Endodermal cell (in vitro differentiated cells): Measurements from ENCODE around the gene MICAL3. TPM values are rescaled to one million over a fixed set of nuclear protein-coding genes. Genes with fewer than 3 reads are reported as not detected.

ENCODE experiments used
- DNase-seq: peaks from one replicate; pipeline ENCODE4 v3.0.0-alpha.2; 2017
- H3K27ac ChIP-seq: 2 replicates; pipeline ENCODE4 v1.5.1; 2013; ENCODE audit warnings: mild to moderate bottlenecking, low read depth, low read length, moderate library complexity
- H3K27me3 ChIP-seq: 2 replicates; pipeline ENCODE4 v1.6.1; 2013; ENCODE audit warnings: mild to moderate bottlenecking, low read length, moderate library complexity; ENCODE audit not compliant: insufficient read depth, control insufficient read depth, poor library complexity, severe bottlenecking
- H3K36me3 ChIP-seq: 2 replicates; pipeline ENCODE4 v1.7.0; 2013; ENCODE audit warnings: mild to moderate bottlenecking, low read length, moderate library complexity; ENCODE audit not compliant: control insufficient read depth, insufficient read depth
- H3K4me1 ChIP-seq: one replicate; pipeline ENCODE4 v1.7.0; 2013; ENCODE audit warnings: low read length; ENCODE audit not compliant: control insufficient read depth, insufficient read depth
- H3K4me3 ChIP-seq: 2 replicates; pipeline ENCODE4 v1.5.1; 2013; ENCODE audit warnings: mild to moderate bottlenecking, low read length, moderate library complexity
- H3K9ac ChIP-seq: 2 replicates; pipeline ENCODE4 v1.6.1; 2013; ENCODE audit warnings: mild to moderate bottlenecking, low read length, moderate library complexity; ENCODE audit not compliant: poor library complexity, severe bottlenecking; ENCODE audit errors: extremely low read depth
- H3K9me3 ChIP-seq: 2 replicates; pipeline ENCODE4 v1.6.1; 2013; ENCODE audit warnings: mild to moderate bottlenecking, low read length, moderate library complexity; ENCODE audit not compliant: control insufficient read depth
- H3K27ac Mint-ChIP-seq: 2 replicates; pipeline ENCODE4 v1.8.0; 2020; ENCODE audit warnings: mixed read lengths
- H3K27me3 Mint-ChIP-seq: 2 replicates; pipeline ENCODE4 v1.8.0; 2021; ENCODE audit warnings: mild to moderate bottlenecking, mixed read lengths; ENCODE audit not compliant: insufficient read depth
- H3K36me3 Mint-ChIP-seq: 2 replicates; pipeline ENCODE4 v1.8.0; 2020; ENCODE audit warnings: low read depth, mixed read lengths
- H3K4me1 Mint-ChIP-seq: 2 replicates; pipeline ENCODE4 v1.8.0; 2020; ENCODE audit warnings: mixed read lengths
- H3K4me3 Mint-ChIP-seq: 2 replicates; pipeline ENCODE4 v1.8.0; 2020; ENCODE audit warnings: mild to moderate bottlenecking, moderate library complexity, mixed read lengths
- H3K9me3 Mint-ChIP-seq: 2 replicates; pipeline ENCODE4 v1.8.0; 2020; ENCODE audit warnings: mild to moderate bottlenecking, mixed read lengths
- WGBS, 2 experiments: methylation state at CpG; one replicate each; pipeline versions ENCODE4 v1.1.5 to v1.1.7; 2013; ENCODE audit warnings: missing lambda C conversion rate in 2 of 2, mixed read lengths in 1 of 2; ENCODE audit not compliant: insufficient coverage in 1 of 2, insufficient read length in 1 of 2; 5-methylcytosine and 5-hydroxymethylcytosine counted together
- total RNA-seq, 2 donors: library from RNA; stranded (reverse); fragmentation: NEBNext Ultra II Directional in 1 of 2; extraction: Animal tissue kit (Norgen Biotek cat#: 25700) in 1 of 2; gene quantifications; 2 replicates in 1 of 2; 3 replicates in 1 of 2; pipeline ENCODE4 v1.2.1, GENCODE V29; 2021
- TF ChIP-seq, protein P1 (sequence below): fragments of 200-600 bp; sonication (generic); conservative IDR thresholded peaks from 2 replicates; pipeline ENCODE4 v1.5.0; 2021; ENCODE audit warnings: antibody characterized with exemption, mild to moderate bottlenecking

The MICAL3 gene
- total RNA-seq, 2 donors from 2014 or later = 42.8 to 48.1 TPM

DNA sequence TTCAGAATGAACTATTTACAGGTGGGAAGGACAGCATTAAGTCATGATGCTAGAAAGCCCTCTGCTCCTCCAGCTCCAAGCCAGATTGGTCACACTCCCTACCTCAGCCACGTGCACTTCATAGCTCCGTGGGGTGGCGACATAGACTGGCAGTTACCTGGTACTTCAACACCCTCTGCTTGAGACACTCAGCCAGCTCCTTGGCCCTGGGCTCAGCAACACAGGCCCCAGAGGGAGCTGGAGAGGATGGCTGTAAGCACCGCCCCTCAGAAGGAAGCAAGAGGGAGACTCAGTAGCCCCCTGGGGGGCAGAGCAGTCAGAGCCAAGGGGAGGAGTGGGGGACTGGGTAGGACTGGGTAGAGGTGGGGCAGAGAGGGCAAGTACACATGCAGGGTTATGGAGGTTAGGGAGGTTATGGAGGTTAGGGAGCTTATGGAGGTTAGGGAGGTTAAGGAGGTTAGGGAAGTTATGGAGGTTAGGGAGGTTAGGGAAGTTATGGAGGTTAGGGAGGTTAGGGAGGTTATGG lies 148.0 kb downstream of the MICAL3 start:
- no peak overlapping the region for H3K27ac ChIP-seq
- peaks cover 5% of the 10 kb centered on the region for H3K27me3 Mint-ChIP-seq
- H3K9me3 Mint-ChIP-seq = no peaks in the 10 kb centered on the region
- H3K4me3 ChIP-seq = no peak overlapping the region
- peak; percentile 65 for DNase-seq
- TF ChIP-seq, protein P1, sequence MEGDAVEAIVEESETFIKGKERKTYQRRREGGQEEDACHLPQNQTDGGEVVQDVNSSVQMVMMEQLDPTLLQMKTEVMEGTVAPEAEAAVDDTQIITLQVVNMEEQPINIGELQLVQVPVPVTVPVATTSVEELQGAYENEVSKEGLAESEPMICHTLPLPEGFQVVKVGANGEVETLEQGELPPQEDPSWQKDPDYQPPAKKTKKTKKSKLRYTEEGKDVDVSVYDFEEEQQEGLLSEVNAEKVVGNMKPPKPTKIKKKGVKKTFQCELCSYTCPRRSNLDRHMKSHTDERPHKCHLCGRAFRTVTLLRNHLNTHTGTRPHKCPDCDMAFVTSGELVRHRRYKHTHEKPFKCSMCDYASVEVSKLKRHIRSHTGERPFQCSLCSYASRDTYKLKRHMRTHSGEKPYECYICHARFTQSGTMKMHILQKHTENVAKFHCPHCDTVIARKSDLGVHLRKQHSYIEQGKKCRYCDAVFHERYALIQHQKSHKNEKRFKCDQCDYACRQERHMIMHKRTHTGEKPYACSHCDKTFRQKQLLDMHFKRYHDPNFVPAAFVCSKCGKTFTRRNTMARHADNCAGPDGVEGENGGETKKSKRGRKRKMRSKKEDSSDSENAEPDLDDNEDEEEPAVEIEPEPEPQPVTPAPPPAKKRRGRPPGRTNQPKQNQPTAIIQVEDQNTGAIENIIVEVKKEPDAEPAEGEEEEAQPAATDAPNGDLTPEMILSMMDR = no peak
- H3K4me3 Mint-ChIP-seq = no peak overlapping the region
- H3K4me1 Mint-ChIP-seq = no peaks in the 10 kb centered on the region
- 78% methylated on average over 4 of the region's 4 CpGs; no CpG with 5 or more reads in 1 of the 2 experiments for WGBS, 2 experiments
- H3K27ac Mint-ChIP-seq = no peak overlapping the region
- no peaks in the 10 kb centered on the region for H3K9me3 ChIP-seq
- H3K9ac ChIP-seq = no peak overlapping the region
- no peaks in the 10 kb centered on the region for H3K27me3 ChIP-seq
- H3K36me3 ChIP-seq = peaks cover 19% of the 10 kb centered on the region
- peaks cover 34% of the 10 kb centered on the region for H3K36me3 Mint-ChIP-seq
- H3K4me1 ChIP-seq = no peaks in the 10 kb centered on the region

DNA sequence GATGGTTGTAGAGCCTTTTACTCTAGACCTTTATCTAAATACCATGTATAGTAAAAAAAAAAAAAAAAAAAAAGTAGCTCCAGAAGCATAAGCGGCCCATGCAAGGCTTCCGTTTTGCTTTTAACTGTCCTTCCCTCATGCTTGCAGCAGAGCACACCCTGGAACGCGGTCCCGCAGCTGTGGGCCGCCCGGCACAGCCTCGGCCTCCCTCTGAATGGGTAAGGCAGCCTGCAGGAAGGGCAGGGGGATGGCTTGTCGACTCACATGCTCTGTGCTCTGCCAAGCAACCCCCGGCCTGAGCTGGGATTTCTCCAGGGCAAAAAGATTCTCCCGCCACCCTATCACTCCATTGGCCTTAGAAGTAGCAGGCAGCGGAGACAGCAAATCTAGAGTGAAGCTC lies 148.7 kb downstream of the MICAL3 start:
- H3K27me3 Mint-ChIP-seq = peaks cover 5% of the 10 kb centered on the region

DNA sequence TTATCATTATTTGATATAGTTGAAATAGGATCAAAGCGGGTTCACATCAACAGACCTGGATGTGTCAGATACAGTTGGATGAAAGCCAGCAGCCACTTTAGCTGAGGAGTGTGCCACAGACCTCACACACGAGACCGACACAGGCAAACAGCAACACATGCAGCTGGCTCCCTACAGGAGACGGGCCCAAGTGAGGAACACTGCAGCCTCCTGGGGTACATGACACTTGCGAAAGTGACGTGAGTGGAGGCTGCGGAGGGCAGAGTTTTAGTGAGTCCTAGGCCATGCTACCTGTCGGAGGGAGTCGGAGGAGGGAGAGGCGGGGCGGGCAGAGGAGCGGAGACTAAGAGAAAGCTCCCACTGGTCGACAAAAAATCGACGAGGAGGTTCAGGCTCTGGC lies 149.2 kb downstream of the MICAL3 start:
- H3K9me3 Mint-ChIP-seq = no peaks in the 10 kb centered on the region
- peaks cover 5% of the 10 kb centered on the region for H3K27me3 Mint-ChIP-seq
- no peak for DNase-seq
- no peaks in the 10 kb centered on the region for H3K4me1 ChIP-seq
- TF ChIP-seq, protein P1 = no peak
- no peak overlapping the region for H3K27ac Mint-ChIP-seq
- H3K4me1 Mint-ChIP-seq = no peaks in the 10 kb centered on the region
- H3K27me3 ChIP-seq = no peaks in the 10 kb centered on the region
- no peak overlapping the region for H3K4me3 ChIP-seq
- H3K9me3 ChIP-seq = no peaks in the 10 kb centered on the region
- no peak overlapping the region for H3K27ac ChIP-seq
- no peak overlapping the region for H3K4me3 Mint-ChIP-seq
- H3K9ac ChIP-seq = no peak overlapping the region
- H3K36me3 Mint-ChIP-seq = peaks cover 36% of the 10 kb centered on the region
- WGBS, 2 experiments = 94% methylated on average over 8 to 13 of the region's 15 CpGs
- H3K36me3 ChIP-seq = peaks cover 18% of the 10 kb centered on the region

More for the DNA sequence above, 148.7 kb downstream of the MICAL3 start:
- H3K4me3 Mint-ChIP-seq = no peak overlapping the region
- H3K27ac Mint-ChIP-seq = no peak overlapping the region
- H3K36me3 Mint-ChIP-seq = peaks cover 38% of the 10 kb centered on the region
- TF ChIP-seq, protein P1 = no peak
- Histone ChIP-seq H3K4me1 (no peaks in the 10 kb centered on the region), H3K4me3 (no peak overlapping the region), H3K9ac (no peak overlapping the region), H3K36me3 (peaks cover 16% of the 10 kb centered on the region), H3K27me3 (no peaks in the 10 kb centered on the region), H3K9me3 (no peaks in the 10 kb centered on the region), H3K27ac (no peak overlapping the region)
- no peaks in the 10 kb centered on the region for H3K9me3 Mint-ChIP-seq
- no peaks in the 10 kb centered on the region for H3K4me1 Mint-ChIP-seq
- 89 to 95% methylated on average over 3 to 12 of the region's 12 CpGs for WGBS, 2 experiments
- DNase-seq = no peak
